Measurements from ENCODE around the gene PDCD2L. TPM values are rescaled to one million over a fixed set of nuclear protein-coding genes. Genes with fewer than 3 reads are reported as not detected.
"Not testable (repeated sequence)": the region's sequence is repeated elsewhere in the genome, so short reads cannot be mapped to it uniquely, and the experiment has no call there.

PDCD2L gene
- total RNA-seq, 1 donor from 2014 or later: 13.3 TPM

GRCh38 chr19:34364830-34365462, 39.3 kb upstream of the PDCD2L start, which contains the start of gene GPI:
TSS of gene GPI (plus strand) at chr19:34365196. CDS start at chr19:34365267, 71 bp downstream.
- peaks cover 12% of the 10 kb centered on the region for H3K36me3 Mint-ChIP-seq
- peak within 1 kb of the TSS; percentile 97 for H3K4me3 Mint-ChIP-seq
- H3K27ac Mint-ChIP-seq: peak within 1 kb of the TSS; percentile 84
- no peaks in the 10 kb centered on the region for H3K9me3 Mint-ChIP-seq
- DNase-seq (ENCODE audit: extremely low spot score, unreplicated experiment): peak; percentile 77
- TF ChIP-seq CTCF (conservative IDR thresholded peaks at IDR 0.05): no peak
- peaks cover 23% of the 10 kb centered on the region for H3K4me1 Mint-ChIP-seq (ENCODE audit: unreplicated experiment)
- H3K27me3 Mint-ChIP-seq: no peaks in the 10 kb centered on the region

GRCh38 chr19:34365463-34366401, 38.5 kb upstream of the PDCD2L start:
- H3K36me3 Mint-ChIP-seq: peaks cover 13% of the 10 kb centered on the region
- peak overlapping the region; percentile 97 for H3K4me3 Mint-ChIP-seq
- no peak for DNase-seq (ENCODE audit: extremely low spot score, unreplicated experiment)

GRCh38 chr19:34366738-34367623, 37.2 kb upstream of the PDCD2L start:
- Mint-ChIP-seq H3K36me3 (peaks cover 20% of the 10 kb centered on the region), H3K4me1 (ENCODE audit: unreplicated experiment) (peaks cover 21% of the 10 kb centered on the region)

More at GRCh38 chr19:34365463-34366401, 38.5 kb upstream of the PDCD2L start:
- Mint-ChIP-seq H3K4me1 (ENCODE audit: unreplicated experiment) (peaks cover 21% of the 10 kb centered on the region), H3K9me3 (no peaks in the 10 kb centered on the region), H3K27ac (peak overlapping the region; percentile 76), H3K27me3 (no peaks in the 10 kb centered on the region)
- no peak for TF ChIP-seq CTCF (conservative IDR thresholded peaks at IDR 0.05)

GRCh38 chr19:34367624-34367957, 36.6 kb upstream of the PDCD2L start:
- TF ChIP-seq CTCF (conservative IDR thresholded peaks at IDR 0.05): no peak
- Mint-ChIP-seq H3K4me1 (ENCODE audit: unreplicated experiment) (peaks cover 20% of the 10 kb centered on the region), H3K36me3 (peaks cover 20% of the 10 kb centered on the region), H3K9me3 (no peaks in the 10 kb centered on the region), H3K27me3 (no peaks in the 10 kb centered on the region), H3K27ac (no peak overlapping the region), H3K4me3 (no peak overlapping the region)
- no peak for DNase-seq (ENCODE audit: extremely low spot score, unreplicated experiment)

More at GRCh38 chr19:34366738-34367623, 37.2 kb upstream of the PDCD2L start:
- Mint-ChIP-seq H3K4me3 (peak overlapping the region; percentile 81), H3K9me3 (no peaks in the 10 kb centered on the region), H3K27ac (peak overlapping the region; percentile 13), H3K27me3 (no peaks in the 10 kb centered on the region)
- no peak for DNase-seq (ENCODE audit: extremely low spot score, unreplicated experiment)
- TF ChIP-seq CTCF (conservative IDR thresholded peaks at IDR 0.05): no peak

- no peak for DNase-seq (ENCODE audit: extremely low spot score, unreplicated experiment)
- no peak overlapping the region for H3K27ac Mint-ChIP-seq
- H3K27me3 Mint-ChIP-seq: no peaks in the 10 kb centered on the region
- peaks cover 20% of the 10 kb centered on the region for H3K36me3 Mint-ChIP-seq
- H3K4me3 Mint-ChIP-seq: peak overlapping the region; percentile 12
- peaks cover 15% of the 10 kb centered on the region for H3K4me1 Mint-ChIP-seq (ENCODE audit: unreplicated experiment)
- no peaks in the 10 kb centered on the region for H3K9me3 Mint-ChIP-seq
- no peak for TF ChIP-seq CTCF (conservative IDR thresholded peaks at IDR 0.05)
Observed at GRCh38 chr19:34368338-34368737, 35.9 kb upstream of the PDCD2L start.

- H3K4me3 Mint-ChIP-seq: not testable (repeated sequence)
- H3K4me1 Mint-ChIP-seq (ENCODE audit: unreplicated experiment): peaks cover 15% of the 10 kb centered on the region
Observed at GRCh38 chr19:34369166-34369565, 35.0 kb upstream of the PDCD2L start.

More at GRCh38 chr19:34369166-34369565, 35.0 kb upstream of the PDCD2L start:
- peaks cover 24% of the 10 kb centered on the region for H3K36me3 Mint-ChIP-seq
- not testable (repeated sequence) for H3K27ac Mint-ChIP-seq; DNase-seq (ENCODE audit: extremely low spot score, unreplicated experiment); H3K27me3 Mint-ChIP-seq; H3K9me3 Mint-ChIP-seq

All from type B pancreatic cell (in vitro differentiated cells).